Left colon (tissue), 2 donors: ENCODE measurements around the gene TCF4. TPM values are rescaled to one million over a fixed set of nuclear protein-coding genes. Genes with fewer than 3 reads are reported as not detected.

ENCODE experiments used
- ATAC-seq: fragments of 200-7000 bp; cut with Tn5 transposase; one replicate; pipeline ENCODE4 v1.9.1; 2020; ENCODE audit warnings: mild to moderate bottlenecking, moderate library complexity
- DNase-seq, 2 donors: peaks; one replicate each; pipeline ENCODE4 v3.0.0-alpha.2; 2020
- intact Hi-C, 2 donors: fragments of 100-400 bp; cut with DNase I in 1 of 2; cut with micrococcal nuclease in 1 of 2; formaldehyde crosslinking; loops; one replicate each; pipeline versions ENCODE4 v1.11.2 to v1.14.0; 2022; cut with DNase I, micrococcal nuclease
- total RNA-seq, 2 donors: library from RNA; stranded (reverse); fragmentation: NEBNext Ultra II Directional; extraction: Animal tissue kit (Norgen Biotek cat#: 25700); gene quantifications; one replicate each; pipeline ENCODE4 v1.2.1, GENCODE V29; 2021
- donor health status: DM: no; HTN: no; CAD: no.
- donor health status: DM: yes; HTN: yes; CAD: no.

Gene TCF4
- total RNA-seq, 2 donors from 2014 or later = 12.3 to 30.4 TPM

DNA sequence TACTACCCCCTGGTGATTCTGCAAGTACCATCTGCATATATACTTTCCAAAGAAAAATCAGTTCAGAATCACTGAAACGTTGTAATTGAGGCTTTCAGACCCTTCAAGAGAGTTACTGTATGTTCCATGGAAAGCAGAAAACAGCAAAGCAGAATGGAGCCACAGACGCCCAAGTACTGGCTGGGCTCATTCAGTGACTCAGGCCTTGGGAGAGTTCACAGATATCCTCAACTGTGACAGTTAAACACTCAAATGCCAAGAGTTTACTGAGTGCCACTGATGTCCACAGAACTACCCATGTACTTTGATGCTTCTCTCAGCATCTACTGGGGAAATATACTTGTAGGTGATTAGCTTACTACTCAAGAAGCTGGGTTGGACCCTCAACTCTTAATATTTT is 303.4 kb downstream of the TCF4 start:
- ATAC-seq (no peak), DNase-seq (no peak)
- intact Hi-C loops = no loop called here

DNA sequence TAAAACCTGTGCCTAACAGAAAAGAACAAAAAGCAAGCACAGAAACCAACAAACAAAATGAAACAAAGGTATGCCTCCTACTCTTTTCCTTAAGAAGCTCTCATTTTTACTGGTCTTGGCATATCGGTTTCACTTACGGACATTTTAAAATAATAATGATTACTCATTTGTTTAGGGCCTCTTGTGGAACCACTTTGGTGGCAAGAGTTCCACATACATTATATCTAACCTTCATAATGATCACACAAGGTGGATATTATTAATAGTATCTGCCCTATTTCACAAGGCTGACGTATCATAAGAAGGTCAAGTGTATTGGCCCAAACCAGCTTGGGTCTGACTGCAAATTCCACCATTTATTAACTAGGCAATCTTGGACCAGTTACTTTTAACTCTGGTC is 304.7 kb downstream of the TCF4 start:
- intact Hi-C loops = no loop called here
- ATAC-seq (no peak), DNase-seq (no peak)

DNA sequence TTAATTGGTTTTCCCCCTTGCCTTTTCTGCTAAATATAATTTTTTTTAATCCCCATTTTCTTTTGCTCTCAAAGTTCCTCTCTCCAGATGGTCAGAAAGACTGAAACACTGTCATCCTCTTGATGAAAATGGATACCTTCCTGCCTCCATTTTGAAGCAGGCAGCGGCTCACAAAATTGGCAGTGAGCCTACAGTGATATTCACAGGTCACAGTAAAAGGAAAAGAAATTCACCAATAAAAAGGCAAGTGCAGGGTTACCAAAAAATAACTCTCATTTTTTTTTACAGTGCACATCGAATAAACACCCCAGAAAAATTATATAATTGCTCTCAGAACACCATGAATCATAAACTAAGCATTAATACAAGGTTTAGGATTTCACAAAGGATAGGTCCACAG is 307.5 kb downstream of the TCF4 start:
- ATAC-seq (no peak), DNase-seq (no peak)
- intact Hi-C loops = no loop called here

DNA sequence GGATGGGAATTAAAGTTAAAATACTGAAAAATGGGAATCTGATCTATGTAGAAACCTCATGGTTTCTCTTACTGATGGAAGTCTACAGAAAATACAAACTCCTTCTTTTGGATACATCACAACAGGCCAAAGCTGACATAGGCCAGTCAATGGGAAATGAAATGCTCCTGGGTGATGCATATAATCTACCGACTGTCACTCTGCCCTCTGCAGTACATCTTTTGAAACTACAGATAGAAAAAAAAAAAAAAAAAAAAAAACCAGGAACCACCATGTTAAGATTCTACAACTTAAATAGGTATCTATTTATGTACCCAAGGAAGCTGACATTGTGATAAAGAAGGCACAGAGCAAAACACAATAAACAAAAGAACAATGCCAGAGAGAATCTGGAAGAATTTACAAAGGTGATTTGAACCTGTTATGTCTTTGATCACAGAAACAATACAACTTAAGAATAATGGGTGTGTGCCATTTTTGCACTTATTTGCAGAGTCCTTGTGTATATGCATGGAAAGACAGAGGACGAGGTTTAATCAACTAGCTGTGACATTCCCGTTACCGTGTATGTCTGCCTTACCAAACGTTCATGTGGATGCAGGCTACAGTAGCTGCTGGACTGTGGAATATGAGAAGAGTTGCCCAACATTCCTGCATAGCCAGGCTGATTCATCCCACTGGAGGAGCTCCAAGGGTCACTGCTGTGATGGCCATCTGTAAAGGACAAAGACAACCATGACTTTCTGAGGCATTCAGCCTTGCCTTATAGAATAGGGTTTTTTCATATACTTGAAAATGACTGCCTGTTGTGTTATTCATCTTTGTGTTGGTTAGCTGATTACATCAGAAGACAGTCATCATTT is 312.7 kb downstream of the TCF4 start:
- intact Hi-C loops = no loop called here
- ATAC-seq = no peak
- DNase-seq = no peak

DNA sequence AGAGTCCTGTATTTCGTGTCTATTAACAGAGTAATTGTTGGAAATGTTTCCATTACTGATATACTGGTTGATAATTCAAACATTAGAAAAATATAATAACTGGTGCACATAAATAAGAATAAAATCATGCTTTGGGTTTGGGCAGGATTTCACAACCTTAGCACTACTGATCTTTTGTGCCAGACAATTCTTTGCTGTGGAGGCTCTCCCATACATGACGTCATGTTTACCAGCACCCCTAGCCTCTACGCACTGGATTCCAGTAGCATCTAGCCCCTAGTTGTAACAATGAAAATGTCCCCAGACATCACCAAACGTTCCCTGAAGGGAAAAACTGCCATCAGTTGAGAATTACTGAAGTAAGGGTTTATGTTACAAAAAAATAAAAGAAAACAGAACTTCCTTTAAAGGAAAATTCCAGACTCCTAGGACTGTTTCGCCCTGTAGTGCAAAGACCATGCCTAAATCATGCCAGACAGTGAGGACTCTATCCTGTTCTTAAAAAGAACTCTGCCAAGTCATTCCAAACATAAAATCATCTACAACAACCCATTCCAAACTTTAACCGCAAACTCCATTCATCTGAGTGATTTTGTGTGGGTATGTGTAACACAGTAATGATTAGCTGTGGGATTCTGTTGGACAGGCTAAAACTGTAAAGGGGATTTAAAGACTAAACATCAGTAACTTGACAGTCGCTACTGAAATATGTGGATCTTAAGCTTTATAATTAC is 315.3 kb downstream of the TCF4 start:
- intact Hi-C loops = no loop called here
- ATAC-seq (no peak), DNase-seq (no peak)

DNA sequence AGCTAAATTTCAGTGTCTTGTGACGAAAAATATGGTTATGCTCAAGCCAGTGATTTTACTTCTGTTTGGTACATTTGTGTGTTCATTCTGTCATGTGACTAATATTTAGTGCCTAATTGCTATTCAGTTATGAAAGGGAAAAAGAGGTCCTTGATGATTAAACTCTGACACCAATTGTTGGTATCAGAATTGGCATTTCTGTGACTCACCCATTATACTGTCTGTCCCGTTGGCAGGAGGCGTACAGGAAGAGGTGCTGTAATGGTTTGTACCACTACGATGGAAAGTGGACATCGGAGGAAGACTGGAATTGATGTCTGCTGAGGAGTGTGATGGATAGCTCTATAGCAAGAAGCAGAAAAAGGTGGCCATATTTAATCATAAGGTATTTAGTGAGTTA is 318.4 kb downstream of the TCF4 start:
- ATAC-seq (no peak), DNase-seq (no peak)
- intact Hi-C loops = no loop called here

DNA sequence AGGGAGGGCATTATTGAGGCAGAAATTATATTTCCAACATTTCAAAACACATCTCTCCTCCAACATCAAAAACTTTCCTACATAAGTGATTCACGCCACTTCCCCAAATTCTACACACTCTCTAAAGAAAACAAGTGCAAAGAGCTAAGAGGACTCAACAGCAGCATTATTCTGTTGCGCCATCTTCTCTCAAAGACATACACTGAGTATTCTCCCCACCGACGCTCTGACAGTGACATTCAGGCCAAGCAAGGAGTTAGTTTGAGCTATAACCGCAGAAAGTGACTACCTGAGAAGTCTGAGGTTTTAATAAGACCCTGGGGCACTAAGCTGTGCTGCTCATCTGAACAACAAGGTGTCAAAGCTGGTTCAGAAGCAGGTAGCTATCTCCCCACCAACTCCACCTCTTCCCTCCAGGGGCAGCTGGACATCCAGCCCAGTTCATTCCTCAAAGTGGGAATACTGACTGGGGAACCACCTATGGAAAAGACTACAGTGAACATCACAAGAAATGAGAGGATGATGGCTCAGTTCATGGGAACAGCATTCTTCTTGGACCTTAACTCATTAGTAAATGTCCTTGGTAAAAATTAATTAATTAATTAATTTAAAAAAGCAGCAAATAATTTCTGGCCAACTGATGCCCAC is 319.2 kb downstream of the TCF4 start:
- no peak for DNase-seq
- intact Hi-C loops = no loop called here
- ATAC-seq = no peak

DNA sequence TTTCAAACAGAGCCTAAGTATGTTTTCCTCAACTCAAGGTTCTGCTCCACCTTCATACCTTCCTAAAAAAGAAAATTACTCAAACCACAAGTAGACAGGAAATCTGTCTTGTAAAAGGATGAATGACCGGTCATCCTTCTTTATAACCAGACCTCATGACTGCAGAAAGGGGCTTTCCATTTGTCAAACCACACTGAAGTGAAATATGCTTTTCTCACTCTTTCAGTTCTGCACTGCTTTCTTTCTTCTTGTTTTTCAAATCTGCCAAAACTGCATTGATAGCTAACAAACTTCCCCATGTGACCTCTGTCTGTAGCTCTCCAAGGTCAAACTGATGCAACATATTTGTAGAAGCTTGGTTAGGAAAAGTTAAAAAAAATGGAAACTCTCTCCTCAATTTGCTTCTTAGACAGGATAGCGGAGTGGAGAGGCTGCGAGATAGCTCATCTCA is 319.8 kb downstream of the TCF4 start:
- DNase-seq (no peak), ATAC-seq (no peak)
- intact Hi-C loops = no loop called here

DNA sequence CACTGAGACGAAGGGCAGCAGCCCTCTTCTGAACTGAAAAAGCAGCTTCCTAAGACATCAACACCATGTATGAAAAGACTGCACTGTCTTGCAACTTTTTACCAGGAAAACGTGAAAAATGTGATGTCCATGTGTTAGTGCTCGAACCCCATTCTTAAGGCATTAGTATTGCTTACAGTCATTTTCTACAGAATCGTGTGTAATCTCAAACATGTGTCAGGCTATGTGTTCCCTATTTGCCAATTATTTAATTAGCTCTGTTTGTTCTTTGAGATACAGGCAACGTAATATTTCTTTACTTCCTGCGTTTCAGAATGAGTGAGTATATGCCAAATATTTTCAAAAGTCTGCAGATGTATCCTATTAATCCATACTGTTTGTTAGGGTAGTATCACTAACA is 321.0 kb downstream of the TCF4 start:
- DNase-seq (no peak), ATAC-seq (no peak)
- intact Hi-C loops = no loop called here

DNA sequence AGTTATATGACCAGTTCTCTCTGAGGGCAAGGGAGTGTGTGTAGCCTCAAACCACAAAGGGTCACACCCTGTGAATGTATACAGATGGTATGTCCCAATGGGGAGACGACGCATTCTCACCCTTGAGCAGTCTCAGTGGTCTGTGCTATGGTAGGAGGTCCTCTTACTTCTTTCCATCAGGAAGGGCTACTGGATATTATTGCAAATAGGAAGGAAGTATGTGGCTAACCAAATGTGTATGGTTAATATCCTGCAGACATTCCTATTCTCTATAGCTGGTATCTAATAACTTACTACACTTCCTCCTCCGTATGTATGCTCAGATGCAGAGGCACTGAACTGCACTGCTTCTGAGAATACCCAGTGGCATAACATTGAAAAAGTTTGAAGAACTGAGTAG is 322.0 kb downstream of the TCF4 start:
- ATAC-seq = no peak
- intact Hi-C loops = no loop called here
- DNase-seq = no peak

DNA sequence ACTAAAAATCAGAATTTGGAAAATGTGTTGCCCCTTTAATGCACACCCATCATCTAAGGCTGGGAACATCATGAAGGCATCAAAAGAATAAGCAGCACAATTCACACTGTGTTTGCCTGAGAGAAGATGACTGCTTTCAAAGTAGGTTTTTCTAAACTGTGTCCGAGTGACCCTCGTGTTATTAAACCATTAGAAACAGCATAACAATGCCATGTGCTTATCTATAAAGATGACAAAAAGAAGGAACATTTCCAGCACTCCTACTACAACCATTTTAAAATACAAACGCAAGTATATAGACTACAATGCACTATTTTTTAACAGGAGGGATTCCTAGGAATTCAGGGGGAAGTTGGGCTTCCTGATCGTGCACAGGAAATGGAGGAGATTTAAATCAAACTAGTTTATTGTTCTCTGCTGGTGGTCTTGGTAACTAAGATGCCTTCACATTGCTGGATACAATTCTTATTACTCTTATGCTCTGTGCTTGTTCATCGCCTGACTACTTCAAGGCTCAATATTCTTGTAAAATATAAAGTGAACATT is 322.8 kb downstream of the TCF4 start:
- DNase-seq = no peak
- intact Hi-C loops = no loop called here
- no peak for ATAC-seq

DNA sequence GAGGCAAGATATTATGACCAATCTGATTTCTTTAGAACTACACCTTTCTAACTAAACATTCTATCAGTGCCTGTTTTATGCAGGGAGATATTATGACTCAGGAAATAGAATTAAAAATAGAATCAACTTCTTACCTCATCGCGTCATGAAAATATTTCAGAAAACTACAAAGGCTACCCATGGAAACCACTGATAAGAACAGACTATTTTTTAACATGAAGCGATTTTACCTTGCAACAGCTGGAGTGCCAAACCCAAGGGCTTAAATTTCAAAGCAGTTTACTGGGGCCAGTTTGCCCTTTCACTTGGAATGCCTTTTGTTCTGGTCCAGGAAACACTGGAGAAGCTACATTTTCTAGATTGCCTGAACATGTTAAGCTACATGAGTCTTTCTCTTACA is 323.9 kb downstream of the TCF4 start:
- intact Hi-C loops = no loop called here
- ATAC-seq (no peak), DNase-seq (no peak)

DNA sequence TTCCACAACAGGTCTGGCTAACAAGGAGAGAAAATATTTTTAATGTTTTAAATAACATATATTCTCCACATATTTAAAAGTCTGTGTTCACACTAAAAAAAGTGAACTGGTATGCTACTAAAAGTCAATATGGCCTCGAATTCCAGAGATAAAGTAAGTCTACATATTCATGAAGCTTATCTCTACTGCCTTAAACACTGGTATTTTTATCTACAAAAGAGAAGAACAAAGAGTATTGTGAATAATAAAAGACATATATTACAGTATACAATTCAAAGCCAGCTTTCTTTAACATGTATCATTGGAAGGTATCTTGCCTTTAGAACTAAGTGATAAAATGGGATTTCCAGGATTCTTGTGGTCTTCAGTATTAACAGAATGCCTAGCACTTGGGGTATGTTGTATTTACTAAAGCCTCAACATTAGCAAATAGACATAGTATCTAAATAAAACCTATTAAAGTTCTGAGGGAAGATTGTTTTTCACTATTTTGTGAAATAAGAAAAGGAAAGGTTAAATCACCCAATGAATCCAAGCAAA is 325.9 kb downstream of the TCF4 start:
- ATAC-seq (no peak), DNase-seq (no peak)
- intact Hi-C loops = no loop called here

DNA sequence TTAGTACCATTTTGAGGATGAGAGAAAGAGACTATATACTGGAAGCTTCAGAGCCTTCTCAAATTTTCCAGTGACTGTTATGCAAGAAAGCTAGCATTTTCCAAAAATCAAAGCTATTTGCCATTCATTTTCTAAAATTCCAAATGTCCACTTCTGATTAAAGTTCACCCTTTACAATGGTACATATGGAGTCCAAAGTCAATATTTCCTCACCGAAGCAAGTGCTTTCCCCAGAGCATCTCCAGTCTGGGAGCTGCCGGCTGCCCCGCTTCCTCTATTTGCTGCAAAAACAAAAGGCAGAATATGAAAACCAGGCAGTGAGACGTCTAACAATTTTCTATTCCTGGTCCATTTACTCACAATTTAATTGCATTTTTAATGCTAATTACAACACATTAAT is 326.7 kb downstream of the TCF4 start:
- intact Hi-C loops = no loop called here
- no peak for ATAC-seq
- DNase-seq = no peak

DNA sequence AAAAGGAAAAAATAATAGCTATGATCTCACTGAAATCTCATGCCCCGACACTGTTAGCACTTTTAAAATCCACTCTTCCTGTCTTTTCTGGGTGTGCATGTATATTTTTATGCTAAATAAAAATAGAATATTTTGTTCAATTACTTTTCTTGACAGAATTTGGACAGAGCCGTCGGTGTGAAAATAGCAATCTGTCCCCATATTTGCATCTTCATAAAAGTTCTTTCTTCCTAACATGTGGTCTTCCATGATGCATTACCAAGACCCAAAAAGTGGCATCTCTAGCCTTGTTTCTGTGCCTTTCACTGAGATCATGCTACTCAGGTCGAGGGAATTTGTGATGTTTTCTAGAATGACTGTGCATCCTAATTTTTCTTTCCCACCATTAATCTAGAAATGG is 329.9 kb downstream of the TCF4 start:
- DNase-seq (no peak), ATAC-seq (no peak)
- intact Hi-C loops = loop anchor here in 1 of 2 donors (10.0 kb wide), 1 partner anchor 57 kb away; no protein-coding TSS in a partner anchor

DNA sequence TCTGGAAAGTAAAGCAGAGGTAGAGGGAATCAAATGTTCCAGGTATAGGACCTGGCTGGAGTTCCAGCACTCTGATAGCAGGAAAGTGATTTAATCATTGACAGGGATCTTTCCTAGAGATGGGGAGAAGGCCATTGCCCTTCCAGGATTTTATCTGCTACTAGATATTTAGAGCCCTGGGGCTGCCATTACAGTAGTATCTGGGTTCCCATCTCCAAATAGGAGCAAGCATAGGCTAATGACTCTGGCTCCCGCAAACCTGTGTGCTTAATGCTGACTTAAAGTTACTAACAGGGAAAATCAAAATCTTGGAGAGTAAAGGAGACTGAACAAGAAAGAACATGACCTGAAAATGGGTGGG is 331.1 kb downstream of the TCF4 start:
- ATAC-seq (no peak), DNase-seq (no peak)
- intact Hi-C loops = loop anchor here in 1 of 2 donors (10.0 kb wide), 1 partner anchor 58 kb away; no protein-coding TSS in a partner anchor

DNA sequence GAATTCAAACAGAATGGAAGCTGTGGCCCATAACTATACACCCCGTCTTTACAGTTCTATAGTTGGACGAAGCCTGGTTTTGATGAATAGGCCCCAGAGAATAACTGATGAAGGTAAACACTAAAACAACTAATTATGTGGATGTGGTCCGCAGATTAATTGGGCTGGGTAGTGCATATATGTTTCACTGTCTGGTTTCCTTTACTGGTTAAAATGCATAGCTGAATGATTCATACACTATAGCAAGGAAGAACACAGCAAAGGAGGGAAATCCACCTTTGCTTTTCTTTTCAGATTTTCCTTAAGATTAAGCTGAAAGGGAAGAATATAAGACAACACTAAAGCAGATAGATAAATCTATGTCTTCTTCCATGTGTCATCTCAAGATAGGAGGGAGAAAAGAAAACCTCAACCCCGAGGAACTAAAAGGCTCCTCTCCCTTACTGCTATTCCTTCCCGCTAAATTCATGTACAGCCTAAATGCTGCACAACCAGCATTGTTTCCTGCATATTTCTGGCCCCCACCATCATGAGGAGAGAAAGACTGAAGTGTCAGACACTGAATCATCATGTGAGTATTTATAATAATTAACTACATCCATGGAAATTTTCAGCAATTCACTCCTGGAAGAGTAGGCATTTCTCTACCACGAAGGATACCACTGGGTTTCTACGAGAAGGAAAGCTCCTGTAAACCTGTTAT is 331.6 kb downstream of the TCF4 start:
- ATAC-seq (no peak), DNase-seq (no peak)
- intact Hi-C loops = loop anchor here in 1 of 2 donors (10.0 kb wide), 1 partner anchor 58 kb away; no protein-coding TSS in a partner anchor

DNA sequence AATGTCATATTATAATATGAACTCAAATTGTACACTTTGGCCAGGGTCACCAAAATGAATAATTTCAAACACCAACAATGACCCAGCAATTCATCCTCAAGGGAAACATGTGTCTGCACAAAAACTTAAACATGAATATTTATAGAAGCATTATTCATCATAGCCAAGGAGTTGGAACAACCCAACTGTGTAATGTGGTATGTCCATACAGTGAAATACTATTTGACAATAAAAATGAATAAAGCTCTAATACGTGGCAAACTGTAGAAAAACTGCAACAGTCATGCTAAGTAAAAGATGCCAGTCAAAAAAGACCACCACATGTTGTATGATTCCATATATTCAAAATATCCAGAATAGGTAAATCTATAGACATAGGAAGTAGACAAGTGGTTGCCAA is 334.2 kb downstream of the TCF4 start:
- intact Hi-C loops = loop anchor here in 1 of 2 donors (10.0 kb wide), 1 partner anchor 61 kb away; no protein-coding TSS in a partner anchor
- DNase-seq (no peak), ATAC-seq (no peak)
